Karpas-422 (cell line): ENCODE measurements around the gene LAMA5. TPM values are rescaled to one million over a fixed set of nuclear protein-coding genes. Genes with fewer than 3 reads are reported as not detected.

Experiments
- DNase-seq: peaks from one replicate; pipeline ENCODE4 v3.0.0-alpha.2; 2015
- H2AFZ ChIP-seq: fragments of 200-600 bp; sonication (generic); 2 replicates; pipeline ENCODE4 v1.6.1; 2014; ENCODE audit warnings: antibody characterized with exemption, low read length, mixed read lengths
- H3K27ac ChIP-seq: fragments of 200-600 bp; sonication (generic); 2 replicates; pipeline ENCODE4 v1.5.1; 2014; ENCODE audit warnings: mild to moderate bottlenecking, low read length, moderate library complexity
- H3K27me3 ChIP-seq: fragments of 200-600 bp; sonication (generic); 2 replicates; pipeline ENCODE4 v1.6.1; 2014; ENCODE audit warnings: low read length, mixed read lengths
- H3K36me3 ChIP-seq: fragments of 200-600 bp; sonication (generic); 2 replicates; pipeline ENCODE4 v1.6.1; 2014; ENCODE audit warnings: low read length, mixed read lengths; ENCODE audit not compliant: insufficient read depth
- H3K4me1 ChIP-seq: fragments of 200-600 bp; sonication (generic); 2 replicates; pipeline ENCODE4 v1.6.1; 2014; ENCODE audit warnings: mild to moderate bottlenecking, low read length, mixed read lengths
- H3K4me2 ChIP-seq: fragments of 200-600 bp; sonication (generic); 2 replicates; pipeline ENCODE4 v1.6.1; 2014; ENCODE audit warnings: low read length, low read depth, mild to moderate bottlenecking; ENCODE audit not compliant: poor library complexity, severe bottlenecking
- H3K4me3 ChIP-seq: fragments of 200-600 bp; sonication (generic); 2 replicates; pipeline ENCODE4 v1.5.1; 2014; ENCODE audit warnings: mild to moderate bottlenecking, antibody characterized with exemption, low read length, mixed read lengths
- H3K79me2 ChIP-seq: fragments of 200-600 bp; sonication (generic); 2 replicates; pipeline ENCODE4 v1.6.1; 2014; ENCODE audit warnings: mild to moderate bottlenecking, low read length, mixed read lengths
- H3K9ac ChIP-seq: fragments of 200-600 bp; sonication (generic); 2 replicates; pipeline ENCODE4 v1.6.0; 2014; ENCODE audit warnings: low read length
- H3K9me2 ChIP-seq: fragments of 200-600 bp; sonication (generic), shearing (Covaris generic); replicated peaks from 2 replicates; pipeline ENCODE4 v1.6.0; 2014; ENCODE audit warnings: mild to moderate bottlenecking, low read length, moderate library complexity; ENCODE audit not compliant: insufficient read depth
- H3K9me3 ChIP-seq: fragments of 300-700, 200-600 bp; sonication (generic); 2 replicates; pipeline ENCODE4 v1.6.1; 2014; ENCODE audit warnings: low read length, mixed read lengths
- H4K20me1 ChIP-seq: fragments of 200-600 bp; sonication (generic); 2 replicates; pipeline ENCODE4 v1.6.1; 2014; ENCODE audit warnings: mild to moderate bottlenecking, antibody characterized with exemption, low read length, low read depth; ENCODE audit not compliant: insufficient read depth
- total RNA-seq: library from RNA; depleted of rRNA; stranded (reverse); fragments of >200 nt; shearing (Covaris generic); gene quantifications from 2 replicates; pipeline ENCODE4 v1.2.3, GENCODE V29; 2014; ENCODE audit warnings: low replicate concordance

The LAMA5 gene
- total RNA-seq, 1 experiment from 2014 or later: 17.5 TPM

GRCh38 chr20:62318400-62319345 lies 48.4 kb downstream of the LAMA5 start:
- no peak overlapping the region for H3K4me2 ChIP-seq
- no peaks in the 10 kb centered on the region for H3K4me1 ChIP-seq
- H3K36me3 ChIP-seq: no peaks in the 10 kb centered on the region
- no peak overlapping the region for H2AFZ ChIP-seq
- no peaks in the 10 kb centered on the region for H3K79me2 ChIP-seq
- H3K27ac ChIP-seq: no peak overlapping the region
- no peak for DNase-seq
- no peak overlapping the region for H3K9ac ChIP-seq
- H4K20me1 ChIP-seq: no peaks in the 10 kb centered on the region
- H3K9me3 ChIP-seq: peaks cover 2% of the 10 kb centered on the region; the same call in 1 of the 2 replicates
- no peaks in the 10 kb centered on the region for H3K9me2 ChIP-seq
- no peak overlapping the region for H3K4me3 ChIP-seq
- H3K27me3 ChIP-seq: no peaks in the 10 kb centered on the region

- Histone ChIP-seq H3K4me2 (no peak overlapping the region), H3K4me3 (no peak overlapping the region)
Measured at GRCh38 chr20:62317167-62317655, 49.9 kb downstream of the LAMA5 start.

GRCh38 chr20:62316331-62317166 lies 50.6 kb downstream of the LAMA5 start:
- H3K4me1 ChIP-seq: no peaks in the 10 kb centered on the region
- H3K36me3 ChIP-seq: no peaks in the 10 kb centered on the region
- H3K9me2 ChIP-seq: no peaks in the 10 kb centered on the region
- no peaks in the 10 kb centered on the region for H3K79me2 ChIP-seq
- DNase-seq: no peak
- no peak overlapping the region for H3K27ac ChIP-seq
- no peak overlapping the region for H3K9ac ChIP-seq
- no peak overlapping the region for H3K4me3 ChIP-seq
- no peaks in the 10 kb centered on the region for H3K27me3 ChIP-seq
- peaks cover 2% of the 10 kb centered on the region; the same call in 1 of the 2 replicates for H3K9me3 ChIP-seq
- H4K20me1 ChIP-seq: no peaks in the 10 kb centered on the region
- H2AFZ ChIP-seq: no peak overlapping the region
- no peak overlapping the region for H3K4me2 ChIP-seq

More at GRCh38 chr20:62317167-62317655, 49.9 kb downstream of the LAMA5 start:
- Histone ChIP-seq H3K9ac (no peak overlapping the region), H2AFZ (no peak overlapping the region), H3K27me3 (no peaks in the 10 kb centered on the region), H3K27ac (no peak overlapping the region), H3K4me1 (no peaks in the 10 kb centered on the region), H4K20me1 (no peaks in the 10 kb centered on the region), H3K9me2 (no peaks in the 10 kb centered on the region), H3K79me2 (no peaks in the 10 kb centered on the region), H3K9me3 (peaks cover 2% of the 10 kb centered on the region; the same call in 1 of the 2 replicates), H3K36me3 (no peaks in the 10 kb centered on the region)
- DNase-seq: no peak

GRCh38 chr20:62315773-62316172 lies 51.3 kb downstream of the LAMA5 start:
- no peak overlapping the region for H3K9ac ChIP-seq
- no peaks in the 10 kb centered on the region for H3K79me2 ChIP-seq
- H2AFZ ChIP-seq: no peak overlapping the region
- no peak overlapping the region for H3K4me3 ChIP-seq
- H3K9me2 ChIP-seq: no peaks in the 10 kb centered on the region
- no peaks in the 10 kb centered on the region for H3K36me3 ChIP-seq
- H3K27me3 ChIP-seq: no peaks in the 10 kb centered on the region
- no peaks in the 10 kb centered on the region for H4K20me1 ChIP-seq
- DNase-seq: no peak
- H3K4me2 ChIP-seq: no peak overlapping the region
- H3K4me1 ChIP-seq: no peaks in the 10 kb centered on the region
- peaks cover 2% of the 10 kb centered on the region; the same call in 1 of the 2 replicates for H3K9me3 ChIP-seq
- no peak overlapping the region for H3K27ac ChIP-seq

- no peak overlapping the region for H3K27ac ChIP-seq
- no peaks in the 10 kb centered on the region for H3K9me2 ChIP-seq
- peaks cover 2% of the 10 kb centered on the region; the same call in 1 of the 2 replicates for H3K9me3 ChIP-seq
- H3K4me1 ChIP-seq: no peaks in the 10 kb centered on the region
- H3K4me3 ChIP-seq: no peak overlapping the region
- no peak overlapping the region for H3K9ac ChIP-seq
- no peaks in the 10 kb centered on the region for H3K36me3 ChIP-seq
- H3K79me2 ChIP-seq: no peaks in the 10 kb centered on the region
- no peaks in the 10 kb centered on the region for H3K27me3 ChIP-seq
- DNase-seq: no peak
- H3K4me2 ChIP-seq: no peak overlapping the region
- H2AFZ ChIP-seq: no peak overlapping the region
- no peaks in the 10 kb centered on the region for H4K20me1 ChIP-seq
Measured at GRCh38 chr20:62314711-62315302, 52.3 kb downstream of the LAMA5 start.

- Histone ChIP-seq H3K27ac (no peak overlapping the region), H3K9me2 (no peaks in the 10 kb centered on the region), H3K4me3 (no peak overlapping the region), H3K9ac (no peak overlapping the region), H3K4me2 (no peak overlapping the region), H3K79me2 (no peaks in the 10 kb centered on the region), H3K4me1 (no peaks in the 10 kb centered on the region), H3K9me3 (peaks cover 2% of the 10 kb centered on the region; the same call in 1 of the 2 replicates), H3K36me3 (no peaks in the 10 kb centered on the region), H2AFZ (no peak overlapping the region), H3K27me3 (no peaks in the 10 kb centered on the region), H4K20me1 (no peaks in the 10 kb centered on the region)
- DNase-seq: no peak
Measured at GRCh38 chr20:62314339-62314638, 52.8 kb downstream of the LAMA5 start.

- Histone ChIP-seq H3K4me2 (no peak overlapping the region), H3K9me3 (peaks cover 2% of the 10 kb centered on the region; the same call in 1 of the 2 replicates), H3K4me3 (no peak overlapping the region), H3K9ac (no peak overlapping the region), H3K36me3 (no peaks in the 10 kb centered on the region), H3K9me2 (no peaks in the 10 kb centered on the region), H3K27ac (no peak overlapping the region), H3K27me3 (no peaks in the 10 kb centered on the region), H3K79me2 (no peaks in the 10 kb centered on the region), H4K20me1 (no peaks in the 10 kb centered on the region), H3K4me1 (no peaks in the 10 kb centered on the region), H2AFZ (no peak overlapping the region)
- no peak for DNase-seq
Measured at GRCh38 chr20:62313460-62314338, 53.4 kb downstream of the LAMA5 start.
